ENCODE results near the gene TMEM135.

TMEM135 gene

GRCh38 chr11:87201376-87201775, 163.6 kb downstream of the TMEM135 start:
- no peak for DNase-seq

GRCh38 chr11:87203907-87204602, 166.3 kb downstream of the TMEM135 start:
- no peak for DNase-seq

- DNase-seq, result no peak
Observed at GRCh38 chr11:87212891-87213290, 175.2 kb downstream of the TMEM135 start.

DNA sequence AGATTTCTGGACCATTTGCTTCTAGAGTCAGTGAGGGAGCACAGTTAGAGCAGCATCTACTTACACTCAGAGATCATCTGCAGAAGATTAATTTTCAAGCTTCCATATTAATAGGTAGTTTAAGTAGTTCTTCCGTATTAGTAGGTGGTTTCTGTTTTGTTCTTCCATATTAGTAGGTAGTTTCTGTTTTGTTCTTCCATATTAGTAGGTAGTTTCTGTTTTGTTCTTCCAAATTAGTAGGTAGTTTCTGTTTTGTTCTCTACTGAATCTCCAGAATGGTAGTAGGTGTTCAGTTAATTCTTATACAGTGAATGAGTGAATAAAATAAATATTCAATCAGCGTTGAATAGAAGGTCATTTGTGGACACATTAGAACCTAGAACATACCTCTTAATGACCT, 175.7 kb downstream of the TMEM135 start:
- DNase-seq, result no peak

GRCh38 chr11:87215236-87215635, 177.5 kb downstream of the TMEM135 start:
- DNase-seq, result no peak

DNA sequence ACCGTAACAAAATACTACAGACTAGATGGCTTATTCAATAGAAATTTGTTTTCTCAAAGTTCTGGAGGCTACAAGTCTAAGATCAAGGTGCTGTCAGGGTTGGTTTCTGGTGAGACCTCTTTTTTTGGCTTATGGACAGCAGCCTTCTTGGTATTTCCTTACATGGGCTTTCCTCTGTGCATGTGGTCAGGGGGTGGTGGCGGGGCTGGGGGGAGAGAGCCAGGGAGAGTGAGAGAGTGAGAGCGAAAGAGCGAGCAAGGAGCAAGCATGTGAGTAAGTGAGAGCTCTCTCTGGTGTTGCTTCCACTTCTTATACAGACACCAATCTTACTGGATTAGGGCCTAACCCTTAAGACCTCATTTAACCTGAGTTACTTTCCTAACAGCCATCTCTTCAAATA, 181.5 kb downstream of the TMEM135 start:
- DNase-seq, result no peak

DNA sequence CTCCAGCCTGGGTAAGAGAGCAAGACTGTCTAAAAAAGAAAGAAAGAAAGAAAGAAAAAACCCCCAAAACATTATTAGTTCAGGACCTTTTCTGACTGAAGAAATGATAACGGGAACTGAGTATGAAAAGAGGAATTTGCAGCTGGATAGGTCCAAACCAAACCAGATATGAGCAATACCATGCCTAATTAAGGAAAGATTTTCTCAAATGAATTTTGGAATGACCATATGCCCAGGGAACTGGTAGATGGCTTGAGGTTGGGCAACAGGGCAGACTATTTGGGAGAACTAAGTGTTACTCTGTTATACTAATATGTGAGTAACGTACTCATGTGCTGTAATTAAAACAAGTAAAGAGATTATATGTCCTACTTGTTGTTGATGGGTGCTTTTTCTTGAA, 186.1 kb downstream of the TMEM135 start:
- DNase-seq, result no peak

DNA sequence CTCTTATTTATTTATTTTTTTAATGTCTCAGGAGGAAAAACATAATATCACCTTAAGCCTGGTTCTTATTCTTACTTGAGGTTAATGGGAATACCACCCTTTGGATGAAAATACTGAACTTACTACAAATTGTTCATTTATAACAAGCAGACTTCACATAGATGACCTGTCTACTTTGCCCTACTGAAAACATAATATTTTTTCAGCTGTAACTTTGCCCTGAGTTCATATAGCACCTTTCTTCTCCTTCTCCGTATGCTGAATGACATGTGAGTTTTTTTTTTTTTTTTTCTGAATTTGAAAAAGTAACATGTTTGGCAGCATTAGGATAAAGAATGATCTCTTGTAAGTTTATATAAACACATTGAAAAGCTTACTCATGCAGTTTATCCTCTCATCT, 186.8 kb downstream of the TMEM135 start:
- no peak for DNase-seq

DNA sequence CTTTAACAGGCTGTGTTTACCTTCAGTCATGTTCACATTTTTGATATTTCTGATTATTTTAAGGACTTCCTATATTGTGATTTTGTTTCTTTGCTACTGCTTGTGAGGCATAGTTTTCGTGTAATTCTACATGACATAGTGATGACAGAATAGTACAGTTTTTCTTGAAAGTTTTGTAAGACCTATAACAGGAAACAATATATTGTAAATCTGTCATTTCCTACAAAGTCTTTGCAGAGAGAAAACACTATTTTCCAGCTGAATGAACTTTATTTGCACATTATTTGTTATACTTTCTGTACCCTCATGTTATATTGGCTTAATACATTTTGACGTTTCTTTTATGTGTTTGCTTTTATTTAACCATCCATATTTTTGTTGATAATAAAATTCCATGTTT, 191.1 kb downstream of the TMEM135 start:
- DNase-seq, result no peak

DNA sequence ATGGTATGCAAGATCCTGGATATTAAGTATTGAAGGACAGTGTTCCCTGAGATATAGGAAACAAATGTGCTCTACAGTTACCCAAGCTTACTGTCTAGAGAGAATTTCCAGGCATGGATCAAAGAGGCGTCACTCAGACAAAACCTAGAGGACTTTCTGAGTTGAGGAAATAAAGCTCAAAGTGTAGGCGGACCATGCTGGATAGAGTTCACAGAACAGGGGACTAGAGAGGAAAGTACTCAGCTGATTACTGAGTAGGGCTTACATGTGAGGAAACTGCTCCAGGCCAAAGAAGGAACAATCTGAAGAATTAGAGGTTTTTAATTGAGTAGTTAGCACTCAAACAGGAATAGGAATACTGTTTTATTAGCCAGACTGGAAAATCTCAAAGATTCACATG, 193.3 kb downstream of the TMEM135 start:
- DNase-seq, result no peak

DNA sequence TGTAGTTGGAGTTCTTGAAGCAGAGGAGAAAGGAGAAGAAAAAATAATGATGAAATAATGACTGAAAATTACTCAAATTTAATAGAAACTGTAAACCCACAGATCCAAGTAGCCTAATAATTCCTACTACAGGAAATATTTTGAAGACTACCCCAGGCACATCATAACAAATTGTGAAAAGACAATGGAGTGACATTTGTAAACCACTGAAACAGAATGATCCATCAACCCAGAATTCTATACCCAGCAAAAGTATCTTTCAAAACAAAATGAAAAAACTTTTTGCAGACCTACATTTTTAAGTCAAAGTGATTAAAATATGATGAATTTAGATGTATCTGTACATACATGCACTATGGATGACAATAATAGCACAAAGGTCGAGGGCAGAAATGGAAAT, 194.6 kb downstream of the TMEM135 start:
- no peak for DNase-seq

DNA sequence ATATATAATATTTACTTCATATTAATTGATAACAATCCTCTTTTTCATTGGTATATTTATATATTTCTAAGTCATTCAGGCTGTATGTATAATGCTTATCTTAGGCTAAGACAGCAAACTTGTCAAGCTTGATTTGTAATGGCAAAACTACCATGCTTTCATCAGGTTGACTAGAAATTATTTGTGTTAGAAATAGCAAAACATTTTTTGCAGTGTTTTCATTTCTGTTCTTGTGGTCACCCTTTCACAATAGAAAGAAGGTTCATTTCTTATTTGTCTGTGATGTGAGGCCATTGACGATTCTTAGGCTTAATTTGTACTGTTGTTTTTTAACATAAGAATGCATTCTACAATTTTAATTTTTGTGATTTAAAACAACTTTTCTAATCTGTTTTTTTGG, 197.6 kb downstream of the TMEM135 start:
- no peak for DNase-seq

- DNase-seq, result peak; percentile 10
Observed at GRCh38 chr11:87236368-87236767, 198.6 kb downstream of the TMEM135 start.

- no peak for DNase-seq
Observed at GRCh38 chr11:87239001-87239400, 201.3 kb downstream of the TMEM135 start.

DNA sequence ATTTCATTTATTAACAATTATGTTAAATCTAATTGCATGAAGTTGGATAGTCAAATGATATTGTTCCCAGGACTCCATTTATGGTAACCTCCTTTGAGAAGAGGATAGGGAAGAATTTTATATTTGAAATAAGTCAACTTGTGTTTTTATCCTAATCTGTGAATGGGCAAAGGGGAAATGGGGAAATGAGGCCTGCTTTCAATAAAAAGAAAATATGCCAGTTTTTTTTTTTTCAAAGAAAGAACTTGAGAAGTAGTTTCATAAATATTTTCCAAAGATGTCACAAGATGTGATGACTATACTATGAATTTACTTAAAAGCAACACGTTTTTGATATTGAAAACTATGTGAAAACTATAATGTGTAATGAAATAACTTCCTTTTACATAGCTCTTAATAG, 201.8 kb downstream of the TMEM135 start:
- no peak for DNase-seq

- no peak for DNase-seq
Observed at GRCh38 chr11:87251560-87251959, 213.8 kb downstream of the TMEM135 start.

DNA sequence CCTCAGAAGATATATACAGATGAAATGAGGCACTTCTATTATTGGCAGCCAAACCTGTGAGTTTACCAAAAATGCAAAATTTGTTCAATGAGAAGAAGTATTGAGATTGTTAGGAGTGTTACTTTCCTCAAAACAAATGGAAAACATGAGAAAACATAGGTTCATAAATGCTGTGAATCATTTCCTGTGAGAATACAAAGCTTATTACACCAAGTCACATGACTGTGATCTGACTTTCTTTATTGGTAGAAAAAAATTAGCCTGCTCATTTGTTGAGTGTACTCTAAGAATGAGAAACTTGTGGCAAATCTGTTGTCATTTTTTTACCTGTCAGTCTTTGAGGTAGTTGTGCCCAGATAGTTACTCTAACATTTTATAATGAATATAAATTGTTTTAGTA, 215.1 kb downstream of the TMEM135 start:
- no peak for DNase-seq

DNA sequence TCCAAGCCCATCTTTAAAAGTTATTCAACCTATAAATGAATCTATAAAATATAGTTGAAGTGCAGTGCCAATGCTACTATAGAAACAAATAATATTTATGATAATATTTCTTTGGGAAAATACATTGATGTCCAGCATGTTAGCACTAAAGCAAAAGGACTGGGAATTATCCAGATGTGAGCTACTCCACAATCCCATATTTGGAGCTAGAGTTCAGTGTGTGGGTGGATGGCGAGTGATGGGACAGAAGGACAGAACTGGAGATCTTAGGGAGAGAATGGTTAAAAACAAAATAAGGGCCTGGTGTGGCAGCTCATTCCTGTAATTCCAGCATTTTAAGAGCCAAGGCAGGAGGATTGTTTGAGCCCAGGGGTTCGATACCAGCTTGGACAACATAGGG, 216.8 kb downstream of the TMEM135 start:
- DNase-seq, result no peak

- DNase-seq, result no peak
Observed at GRCh38 chr11:87255589-87255988, 217.9 kb downstream of the TMEM135 start.

GRCh38 chr11:87256694-87257340, 219.1 kb downstream of the TMEM135 start:
- no peak for DNase-seq

- DNase-seq, result peak; percentile 34
Observed at GRCh38 chr11:87258171-87258833, 220.6 kb downstream of the TMEM135 start.

DNA sequence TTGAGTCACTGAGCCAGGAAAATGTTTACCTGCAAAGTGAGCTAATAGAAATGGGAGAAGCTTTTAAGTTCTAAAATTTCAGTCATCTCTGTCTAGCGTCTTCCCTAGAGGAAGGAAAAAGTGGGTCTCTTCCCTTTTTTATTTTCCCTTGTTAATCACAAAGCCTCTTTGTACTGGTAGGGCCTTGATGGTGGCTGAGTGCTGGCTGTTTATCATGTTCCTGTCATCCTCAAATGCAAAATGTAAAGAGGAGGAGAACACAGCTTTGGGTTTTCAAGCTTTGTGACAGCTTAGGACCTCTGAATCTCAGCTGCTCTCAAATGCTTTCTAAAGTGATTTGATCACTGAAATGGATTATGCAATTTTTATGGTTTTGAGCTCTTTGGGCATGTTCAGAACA, 222.0 kb downstream of the TMEM135 start:
- DNase-seq, result peak; percentile 69

DNA sequence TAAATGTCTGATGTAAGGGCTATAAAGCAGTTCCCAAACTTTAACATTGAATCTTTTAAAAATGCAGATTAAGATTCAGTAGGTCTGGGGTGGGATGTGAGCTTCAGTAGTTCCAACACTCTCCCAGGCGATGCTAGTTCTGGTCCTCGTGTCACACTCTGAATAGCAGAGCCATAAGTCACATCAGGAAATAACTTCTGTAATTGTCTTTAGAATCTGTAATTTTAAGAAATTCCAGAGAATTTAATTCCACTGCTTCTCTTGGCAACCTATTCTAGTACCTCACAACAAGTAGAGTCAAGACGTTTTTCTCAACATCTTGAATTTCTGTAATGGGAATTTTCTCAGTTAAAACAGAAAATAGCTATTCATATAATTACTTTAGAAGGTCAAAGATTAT, 223.1 kb downstream of the TMEM135 start:
- no peak for DNase-seq

DNA sequence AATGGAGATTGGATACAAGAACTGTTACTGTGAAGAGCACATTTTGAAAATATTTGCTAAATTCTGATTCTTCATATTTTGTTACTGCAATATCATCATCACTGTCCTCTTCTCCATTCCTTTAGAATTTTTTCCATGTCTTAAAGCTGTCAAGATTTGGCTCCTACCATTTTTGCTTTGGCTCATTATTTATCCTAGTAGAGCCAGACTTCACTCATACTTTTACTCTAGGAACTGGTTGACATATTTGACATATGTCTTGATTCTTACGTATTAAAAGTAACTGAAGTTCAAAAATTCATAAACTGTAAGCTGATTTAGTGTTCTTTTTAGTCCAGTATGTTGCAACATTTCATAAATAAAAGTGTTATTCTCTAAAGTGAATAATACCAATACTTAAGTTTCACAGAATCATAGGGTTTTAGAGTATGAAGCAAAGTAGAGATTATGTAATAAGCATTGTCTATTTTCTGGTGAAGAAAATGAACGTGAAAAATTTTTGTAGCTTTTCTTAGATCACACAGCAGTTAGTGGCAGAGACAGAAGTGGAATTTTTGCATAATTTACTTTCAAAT, 225.6 kb downstream of the TMEM135 start:
- no peak for DNase-seq

Measured in NCI-H69 (cell line).